ENCODE data around the gene ZNF329. TPM values are rescaled to one million over a fixed set of nuclear protein-coding genes. Genes with fewer than 3 reads are reported as not detected.

ZNF329 gene
- polyA plus RNA-seq, 1 of the 3 experiments (the other 2 are of a cell fraction) = 3.6 TPM

- Histone ChIP-seq H3K4me2 (no peak overlapping the region), H3K36me3 (replicated peaks in 1 of 2; ENCODE audit: control insufficient read depth in 1 of 2, insufficient read depth in 2 of 2, low read length in 1 of 2) (no peaks in the 10 kb centered on the region), H3K79me2 (ENCODE audit: insufficient read depth) (no peaks in the 10 kb centered on the region), H3K4me3 (ENCODE audit: low read depth in 2 of 2, low read length in 1 of 2) (no peak overlapping the region), H3K9me2 (no peaks in the 10 kb centered on the region), H3K9me3 (no peaks in the 10 kb centered on the region), H3K27me3 (ENCODE audit: insufficient read depth) (no peaks in the 10 kb centered on the region), H2AFZ (ENCODE audit: low read depth) (no peak overlapping the region), H3F3A (replicated peaks; ENCODE audit: insufficient read depth) (no peaks in the 10 kb centered on the region), H3K9ac (no peak overlapping the region), H4K20me1 (ENCODE audit: insufficient read depth) (no peaks in the 10 kb centered on the region), H3K27ac (ENCODE audit: low read depth in 2 of 2, low read length in 1 of 2) (no peak overlapping the region), H3K4me1 (ENCODE audit: control insufficient read depth in 1 of 2, insufficient read depth in 2 of 2, low read depth in 1 of 2, low read length in 1 of 2) (no peaks in the 10 kb centered on the region)
- no peak for TF ChIP-seq MAX (IDR thresholded peaks at IDR 0.05; ENCODE audit: low read depth)
- no peak for TF ChIP-seq MEF2A (IDR thresholded peaks at IDR 0.05; ENCODE audit: borderline replicate concordance, low read depth)
- TF ChIP-seq PBX3 (IDR thresholded peaks at IDR 0.05) = no peak
- TF ChIP-seq TEAD4 (IDR thresholded peaks at IDR 0.05; ENCODE audit: borderline replicate concordance, insufficient read depth) = no peak
- TF ChIP-seq FOXM1 (IDR thresholded peaks at IDR 0.05; ENCODE audit: low read depth) = no peak
- no peak for TF ChIP-seq REST (IDR thresholded peaks at IDR 0.05; ENCODE audit: low read depth, low read length)
- no peak for TF ChIP-seq TAF1 (IDR thresholded peaks at IDR 0.05; ENCODE audit: borderline replicate concordance, low read depth, low read length)
- TF ChIP-seq JUND (IDR thresholded peaks at IDR 0.05) = no peak
- TF ChIP-seq RAD21 (IDR thresholded peaks at IDR 0.05; ENCODE audit: low read length) = no peak
- TF ChIP-seq MXI1 (IDR thresholded peaks at IDR 0.05; ENCODE audit: low read depth, low read length) = no peak
- no peak for TF ChIP-seq GABPA (IDR thresholded peaks at IDR 0.05; ENCODE audit: low read depth)
- TF ChIP-seq POLR2AphosphoS5 (IDR thresholded peaks at IDR 0.05; ENCODE audit: low read depth, low read length) = no peak
- TF ChIP-seq NRF1 (IDR thresholded peaks at IDR 0.05; ENCODE audit: low read depth, low read length) = no peak
- no peak for TF ChIP-seq YY1 (IDR thresholded peaks at IDR 0.05; ENCODE audit: low read depth)
- no peak for TF ChIP-seq RXRA (IDR thresholded peaks at IDR 0.05; ENCODE audit: borderline replicate concordance, low read depth)
- no peak for TF ChIP-seq RFX5 (IDR thresholded peaks at IDR 0.05; ENCODE audit: low read length)
- no peak for TF ChIP-seq ZBTB33 (IDR thresholded peaks at IDR 0.05; ENCODE audit: borderline replicate concordance, low read depth)
- no peak for TF ChIP-seq SIN3A (IDR thresholded peaks at IDR 0.05; ENCODE audit: borderline replicate concordance, low read depth, low read length)
- TF ChIP-seq RCOR1 (IDR thresholded peaks at IDR 0.05; ENCODE audit: low read length) = no peak
- ChIA-PET POLR2A (no interaction called here), CTCF (no interaction called here)
- WGBS (ENCODE audit: low lambda C conversion rate) = 60% methylated on average over 5 of the region's 5 CpGs
- DNase-seq = no peak
Observed at GRCh38 chr19:58118979-58119733, 31.4 kb downstream of the ZNF329 start.
